ENCODE data around the gene ANKRD45.
"Not testable (repeated sequence)": the region's sequence is repeated elsewhere in the genome, so short reads cannot be mapped to it uniquely, and the experiment has no call there.

Gene ANKRD45

GRCh38 chr1:173669491-173669941 lies at the start of gene ANKRD45:
Gene ANKRD45 (minus strand): TSS chr1:173669851. CDS start chr1:173659418, 10,433 bp downstream.
- DNase-seq: no peak

- DNase-seq: no peak
These were observed 47.6 kb upstream of the ANKRD45 start for GRCh38 chr1:173717238-173717637.

GRCh38 chr1:173715538-173715844 lies 45.8 kb upstream of the ANKRD45 start:
- no peak for DNase-seq

GRCh38 chr1:173714759-173715537 lies 45.3 kb upstream of the ANKRD45 start, which contains the start of gene KLHL20:
Gene KLHL20 (plus strand): TSS chr1:173714981. CDS start chr1:173716044, 1,063 bp downstream.
- DNase-seq: peak; percentile 95

- DNase-seq: no peak
These were observed 44.7 kb upstream of the ANKRD45 start for GRCh38 chr1:173714441-173714758.

GRCh38 chr1:173708787-173709186 lies 39.1 kb upstream of the ANKRD45 start:
- DNase-seq: no peak

GRCh38 chr1:173705117-173705516 lies 35.5 kb upstream of the ANKRD45 start:
- DNase-seq: no peak

- DNase-seq: no peak
These were observed 33.1 kb upstream of the ANKRD45 start for GRCh38 chr1:173702736-173703135.

GRCh38 chr1:173701299-173701698 lies 31.6 kb upstream of the ANKRD45 start:
- DNase-seq: not testable (repeated sequence)

- no peak for DNase-seq
These were observed 23.6 kb upstream of the ANKRD45 start for GRCh38 chr1:173693238-173693637.

- no peak for DNase-seq
These were observed 18.6 kb upstream of the ANKRD45 start for GRCh38 chr1:173688300-173688699.

GRCh38 chr1:173685121-173685520 lies 15.5 kb upstream of the ANKRD45 start:
- not testable (repeated sequence) for DNase-seq

GRCh38 chr1:173683838-173684237 lies 14.2 kb upstream of the ANKRD45 start:
- DNase-seq: not testable (repeated sequence)

- DNase-seq: no peak
These were observed 12.5 kb upstream of the ANKRD45 start for GRCh38 chr1:173682184-173682583.

GRCh38 chr1:173680152-173680551 lies 10.5 kb upstream of the ANKRD45 start:
- DNase-seq: not testable (repeated sequence)

GRCh38 chr1:173674496-173674895 lies 4.8 kb upstream of the ANKRD45 start:
- not testable (repeated sequence) for DNase-seq

- DNase-seq: no peak
These were observed 3.0 kb downstream of the ANKRD45 start for GRCh38 chr1:173666646-173667045.

GRCh38 chr1:173663159-173663558 lies 6.5 kb downstream of the ANKRD45 start:
- no peak for DNase-seq

GRCh38 chr1:173661763-173662162 lies 7.9 kb downstream of the ANKRD45 start:
- DNase-seq: no peak

- no peak for DNase-seq
These were observed 8.4 kb downstream of the ANKRD45 start for GRCh38 chr1:173661271-173661670.

GRCh38 chr1:173660306-173660705 lies 9.3 kb downstream of the ANKRD45 start:
- no peak for DNase-seq

GRCh38 chr1:173648880-173649605 lies 20.6 kb downstream of the ANKRD45 start:
- no peak for DNase-seq

- no peak for DNase-seq
These were observed 23.0 kb downstream of the ANKRD45 start for GRCh38 chr1:173646656-173647055.

- DNase-seq: not testable (repeated sequence)
These were observed 27.1 kb downstream of the ANKRD45 start for GRCh38 chr1:173642450-173643139.
